Measurements from ENCODE around the gene POLE. TPM values are rescaled to one million over a fixed set of nuclear protein-coding genes. Genes with fewer than 3 reads are reported as not detected.

POLE gene
- total RNA-seq, 2 donors from 2014 or later: 34.5 to 96.1 TPM

GRCh38 chr12:132624186-132624855 lies 62.8 kb downstream of the POLE start:
- H3K9ac ChIP-seq (ENCODE audit: low read depth in 2 of 2, low read length in 2 of 2): no peak overlapping the region
- no peaks in the 10 kb centered on the region for H3K36me3 ChIP-seq
- no peaks in the 10 kb centered on the region for H3K9me3 ChIP-seq
- DNase-seq: no peak
- no peak overlapping the region for H3K4me3 ChIP-seq
- intact Hi-C loops (cut with DNase I): no loop called here
- no peaks in the 10 kb centered on the region for H3K4me1 ChIP-seq
- H3K27me3 ChIP-seq: peaks cover 10% of the 10 kb centered on the region
- H3K27ac ChIP-seq: no peak overlapping the region
- TF ChIP-seq, protein P1, sequence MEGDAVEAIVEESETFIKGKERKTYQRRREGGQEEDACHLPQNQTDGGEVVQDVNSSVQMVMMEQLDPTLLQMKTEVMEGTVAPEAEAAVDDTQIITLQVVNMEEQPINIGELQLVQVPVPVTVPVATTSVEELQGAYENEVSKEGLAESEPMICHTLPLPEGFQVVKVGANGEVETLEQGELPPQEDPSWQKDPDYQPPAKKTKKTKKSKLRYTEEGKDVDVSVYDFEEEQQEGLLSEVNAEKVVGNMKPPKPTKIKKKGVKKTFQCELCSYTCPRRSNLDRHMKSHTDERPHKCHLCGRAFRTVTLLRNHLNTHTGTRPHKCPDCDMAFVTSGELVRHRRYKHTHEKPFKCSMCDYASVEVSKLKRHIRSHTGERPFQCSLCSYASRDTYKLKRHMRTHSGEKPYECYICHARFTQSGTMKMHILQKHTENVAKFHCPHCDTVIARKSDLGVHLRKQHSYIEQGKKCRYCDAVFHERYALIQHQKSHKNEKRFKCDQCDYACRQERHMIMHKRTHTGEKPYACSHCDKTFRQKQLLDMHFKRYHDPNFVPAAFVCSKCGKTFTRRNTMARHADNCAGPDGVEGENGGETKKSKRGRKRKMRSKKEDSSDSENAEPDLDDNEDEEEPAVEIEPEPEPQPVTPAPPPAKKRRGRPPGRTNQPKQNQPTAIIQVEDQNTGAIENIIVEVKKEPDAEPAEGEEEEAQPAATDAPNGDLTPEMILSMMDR (IDR thresholded peaks at IDR 0.05): no peak

- Histone ChIP-seq H3K27ac (no peak overlapping the region), H3K4me1 (no peaks in the 10 kb centered on the region), H3K4me3 (no peak overlapping the region), H3K9ac (ENCODE audit: low read depth in 2 of 2, low read length in 2 of 2) (no peak overlapping the region), H3K27me3 (peaks cover 13% of the 10 kb centered on the region), H3K9me3 (no peaks in the 10 kb centered on the region), H3K36me3 (no peaks in the 10 kb centered on the region)
- no peak for DNase-seq
- TF ChIP-seq, protein P1 (IDR thresholded peaks at IDR 0.05): no peak
- intact Hi-C loops (cut with DNase I): no loop called here
These were observed 63.9 kb downstream of the POLE start for GRCh38 chr12:132623072-132623869.

GRCh38 chr12:132622437-132623071 lies 64.6 kb downstream of the POLE start:
- Histone ChIP-seq H3K36me3 (no peaks in the 10 kb centered on the region), H3K27me3 (peaks cover 21% of the 10 kb centered on the region), H3K9ac (ENCODE audit: low read depth in 2 of 2, low read length in 2 of 2) (no peak overlapping the region), H3K9me3 (no peaks in the 10 kb centered on the region), H3K27ac (no peak overlapping the region), H3K4me3 (no peak overlapping the region), H3K4me1 (no peaks in the 10 kb centered on the region)
- DNase-seq: no peak
- TF ChIP-seq, protein P1 (IDR thresholded peaks at IDR 0.05): no peak
- intact Hi-C loops (cut with DNase I): no loop called here

DNA sequence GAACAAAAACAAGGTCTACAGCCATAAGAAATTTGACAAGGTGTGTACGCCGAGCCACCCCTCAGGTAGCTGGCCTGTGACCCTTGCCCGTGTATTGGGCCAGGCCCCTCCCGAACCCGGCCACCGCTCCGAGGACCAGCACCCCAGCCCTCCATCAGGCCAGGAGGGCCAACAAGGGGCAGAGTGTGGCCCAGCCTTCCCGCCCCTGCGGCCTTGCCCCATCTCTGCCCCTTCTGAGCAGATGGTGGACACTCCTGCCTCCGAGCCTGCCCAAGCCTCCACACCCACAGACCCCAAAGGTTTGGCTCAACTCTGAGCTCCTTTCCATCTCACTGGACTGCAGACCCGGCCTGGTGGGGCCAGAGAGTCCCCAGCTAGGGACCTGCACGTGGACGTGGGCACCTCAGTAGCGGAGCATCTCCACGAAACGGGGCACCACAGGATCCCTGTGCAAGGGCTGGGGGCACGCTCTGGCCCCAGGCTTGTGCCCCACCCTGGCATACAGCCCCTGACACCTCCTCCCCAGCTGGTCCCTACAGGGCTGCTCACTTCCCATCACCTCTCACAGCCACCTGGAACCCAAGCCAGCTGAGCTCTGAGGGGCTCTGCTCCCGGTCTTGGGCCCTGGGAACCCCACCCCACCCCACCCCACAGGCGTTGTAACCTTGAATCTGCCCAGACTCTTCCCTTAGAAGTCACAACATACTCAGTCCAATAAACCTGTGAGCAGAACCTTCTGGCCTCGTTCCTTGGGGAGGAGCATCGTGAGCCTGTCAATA lies 65.3 kb downstream of the POLE start:
- intact Hi-C loops (cut with DNase I): no loop called here

More for the DNA sequence above, 65.3 kb downstream of the POLE start:
- Histone ChIP-seq H3K4me3 (no peak overlapping the region), H3K27me3 (peaks cover 27% of the 10 kb centered on the region), H3K4me1 (no peaks in the 10 kb centered on the region), H3K36me3 (no peaks in the 10 kb centered on the region), H3K9me3 (no peaks in the 10 kb centered on the region), H3K27ac (no peak overlapping the region), H3K9ac (ENCODE audit: low read depth in 2 of 2, low read length in 2 of 2) (no peak overlapping the region)
- TF ChIP-seq, protein P1 (IDR thresholded peaks at IDR 0.05): no peak
- no peak for DNase-seq

Measured in colonic mucosa (tissue), 4 donors.